H9 (cell line): ENCODE measurements around the gene ACER1. TPM values are rescaled to one million over a fixed set of nuclear protein-coding genes. Genes with fewer than 3 reads are reported as not detected.
A peak's percentile ranks its signal among the peaks of the same experiment; 100 is the strongest.

ENCODE experiments used
- DNase-seq: peaks from one replicate; pipeline ENCODE4 v3.0.0-alpha.2; 2017
- H2AFZ ChIP-seq: one replicate; pipeline ENCODE4 v1.6.1; 2013; ENCODE audit warnings: mild to moderate bottlenecking, low read length, control low read depth, moderate library complexity
- H2AK5ac ChIP-seq: 2 replicates; pipeline ENCODE4 v1.6.1; 2013; ENCODE audit warnings: low read length, control low read depth, mixed read lengths; ENCODE audit not compliant: insufficient read length
- H2BK120ac ChIP-seq: one replicate; pipeline ENCODE4 v1.6.1; 2013; ENCODE audit warnings: low read depth, mild to moderate bottlenecking, low read length, control low read depth, inconsistent platforms; ENCODE audit not compliant: poor library complexity, severe bottlenecking
- H2BK12ac ChIP-seq: 2 replicates; pipeline ENCODE4 v1.6.1; 2013; ENCODE audit warnings: low read length, control low read depth, mixed read lengths, low read depth; ENCODE audit not compliant: insufficient read length
- H2BK15ac ChIP-seq: 2 replicates; pipeline ENCODE4 v1.6.1; 2013; ENCODE audit warnings: low read depth, low read length, control low read depth
- H2BK20ac ChIP-seq: one replicate; pipeline ENCODE4 v1.6.1; 2013; ENCODE audit warnings: low read depth, mild to moderate bottlenecking, low read length, control low read depth, inconsistent platforms; ENCODE audit not compliant: poor library complexity, severe bottlenecking
- H2BK5ac ChIP-seq: 2 replicates; pipeline ENCODE4 v1.6.1; 2013; ENCODE audit warnings: low read length, control low read depth, mixed read lengths; ENCODE audit not compliant: insufficient read length
- H3K14ac ChIP-seq: 2 replicates; pipeline ENCODE4 v1.6.1; 2013; ENCODE audit warnings: low read length, control low read depth; ENCODE audit not compliant: insufficient read depth
- H3K18ac ChIP-seq: 2 replicates; pipeline ENCODE4 v1.6.1; 2013; ENCODE audit warnings: low read depth, mild to moderate bottlenecking, mixed read lengths, low read length, control low read depth; ENCODE audit not compliant: insufficient read length
- H3K23ac ChIP-seq: 2 replicates; pipeline ENCODE4 v1.6.1; 2013; ENCODE audit warnings: low read length, control low read depth, mixed read lengths, low read depth; ENCODE audit not compliant: insufficient read length
- H3K23me2 ChIP-seq: 2 replicates; pipeline ENCODE4 v1.6.1; 2013; ENCODE audit warnings: low read depth, mild to moderate bottlenecking, mixed read lengths, low read length, control low read depth; ENCODE audit not compliant: insufficient read length, poor library complexity, severe bottlenecking
- H3K27ac ChIP-seq: 2 replicates; pipeline ENCODE4 v1.5.1; 2013; ENCODE audit warnings: low read length, control low read depth, mixed read lengths, low read depth; ENCODE audit not compliant: insufficient read length
- H3K27me3 ChIP-seq: 2 replicates; pipeline ENCODE4 v1.6.1; 2013; ENCODE audit warnings: low read length, control low read depth, inconsistent platforms; ENCODE audit not compliant: insufficient read depth
- H3K4ac ChIP-seq: 2 replicates; pipeline ENCODE4 v1.6.1; 2013; ENCODE audit warnings: low read depth, mild to moderate bottlenecking, control low read depth, inconsistent platforms, low read length, moderate library complexity
- H3K4me1 ChIP-seq: 2 replicates; pipeline ENCODE4 v1.6.1; 2013; ENCODE audit warnings: low read length, control low read depth, inconsistent platforms; ENCODE audit not compliant: insufficient read depth
- H3K4me2 ChIP-seq: 2 replicates; pipeline ENCODE4 v1.6.1; 2013; ENCODE audit warnings: low read length, control low read depth, mixed read lengths; ENCODE audit not compliant: insufficient read length, insufficient read depth
- H3K56ac ChIP-seq: 2 replicates; pipeline ENCODE4 v1.6.1; 2013; ENCODE audit warnings: low read depth, mild to moderate bottlenecking, mixed read lengths, low read length, control low read depth; ENCODE audit not compliant: insufficient read length
- H3K79me1 ChIP-seq: 2 replicates; pipeline ENCODE4 v1.6.1; 2013; ENCODE audit warnings: low read depth, mild to moderate bottlenecking, moderate library complexity, low read length, control low read depth, inconsistent platforms; ENCODE audit not compliant: insufficient read depth, poor library complexity, severe bottlenecking
- H3K79me2 ChIP-seq: 2 replicates; pipeline ENCODE4 v1.6.1; 2013; ENCODE audit warnings: low read length, control low read depth, inconsistent platforms; ENCODE audit not compliant: insufficient read depth
- H3K9ac ChIP-seq: 2 replicates; pipeline ENCODE4 v1.6.1; 2013; ENCODE audit warnings: low read length, control low read depth, mixed read lengths; ENCODE audit not compliant: insufficient read length; ENCODE audit errors: extremely low read depth
- H3K9me3 ChIP-seq: one replicate; pipeline ENCODE4 v1.6.1; 2013; ENCODE audit warnings: low read depth, low read length, inconsistent platforms; ENCODE audit not compliant: control insufficient read depth
- H3T11ph ChIP-seq: one replicate; pipeline ENCODE4 v1.6.1; 2013; ENCODE audit warnings: mild to moderate bottlenecking, low read length, control low read depth, inconsistent platforms
- H4K20me1 ChIP-seq: one replicate; pipeline ENCODE4 v1.6.1; 2013; ENCODE audit not compliant: control insufficient read depth, insufficient read length, insufficient read depth
- H4K5ac ChIP-seq: 2 replicates; pipeline ENCODE4 v1.6.1; 2013; ENCODE audit warnings: low read depth, mild to moderate bottlenecking, mixed read lengths, low read length, control low read depth; ENCODE audit not compliant: insufficient read length
- H4K8ac ChIP-seq: replicated peaks from 2 replicates; pipeline ENCODE4 v1.6.1; 2013; ENCODE audit warnings: low read length, control low read depth, mixed read lengths, low read depth; ENCODE audit not compliant: insufficient read length
- H4K91ac ChIP-seq: 2 replicates; pipeline ENCODE4 v1.6.1; 2013; ENCODE audit warnings: low read depth, mild to moderate bottlenecking, moderate library complexity, mixed read lengths, low read length, control low read depth; ENCODE audit not compliant: insufficient read length
- H3K27ac Mint-ChIP-seq, 3 experiments: 2 replicates in 2 of 3; 3 replicates in 1 of 3; pipeline ENCODE4 v1.8.0; 2020 to 2021; ENCODE audit warnings: mixed read lengths in 3 of 3, mild to moderate bottlenecking in 1 of 3, moderate library complexity in 1 of 3
- H3K27me3 Mint-ChIP-seq: 2 replicates; pipeline ENCODE4 v1.8.0; 2021; ENCODE audit warnings: low read depth, mild to moderate bottlenecking, moderate library complexity, mixed read lengths
- H3K36me3 Mint-ChIP-seq, 3 experiments: 2 replicates in 2 of 3; 3 replicates in 1 of 3; pipeline ENCODE4 v1.8.0; 2020 to 2021; ENCODE audit warnings: low read depth in 3 of 3, mixed read lengths in 3 of 3; ENCODE audit not compliant: insufficient read depth in 1 of 3
- H3K4me1 Mint-ChIP-seq, 2 experiments: 2 replicates each; pipeline ENCODE4 v1.8.0; 2020; ENCODE audit warnings: mixed read lengths in 2 of 2
- H3K4me3 Mint-ChIP-seq, 2 experiments: 2 replicates in 1 of 2; 3 replicates in 1 of 2; pipeline ENCODE4 v1.8.0; 2020 to 2021; ENCODE audit warnings: mild to moderate bottlenecking in 2 of 2, mixed read lengths in 2 of 2, moderate library complexity in 1 of 2
- H3K9me3 Mint-ChIP-seq, 2 experiments: 2 replicates in 1 of 2; 3 replicates in 1 of 2; pipeline ENCODE4 v1.8.0; 2020; ENCODE audit warnings: mild to moderate bottlenecking in 2 of 2, mixed read lengths in 2 of 2, moderate library complexity in 1 of 2
- WGBS: extraction: QIAGEN DNeasy Blood & Tissue Kit; methylation state at CpG from one replicate; pipeline ENCODE4 v1.1.7; 2013; ENCODE audit warnings: missing lambda C conversion rate, low lambda C conversion rate, mixed read lengths; ENCODE audit not compliant: insufficient read length; ENCODE audit errors: extremely low coverage; 5-methylcytosine and 5-hydroxymethylcytosine counted together
- total RNA-seq: library from RNA; stranded (reverse); gene quantifications from 2 replicates; pipeline ENCODE4 v1.2.1, GENCODE V29; 2021
- TF ChIP-seq, protein P1 (sequence below): fragments of 200-600 bp; sonication (generic); conservative IDR thresholded peaks from 3 replicates; pipeline ENCODE4 v1.8.0; 2021; ENCODE audit warnings: antibody characterized with exemption, mild to moderate bottlenecking

The ACER1 gene
- total RNA-seq, 1 experiment from 2014 or later = not detected

DNA sequence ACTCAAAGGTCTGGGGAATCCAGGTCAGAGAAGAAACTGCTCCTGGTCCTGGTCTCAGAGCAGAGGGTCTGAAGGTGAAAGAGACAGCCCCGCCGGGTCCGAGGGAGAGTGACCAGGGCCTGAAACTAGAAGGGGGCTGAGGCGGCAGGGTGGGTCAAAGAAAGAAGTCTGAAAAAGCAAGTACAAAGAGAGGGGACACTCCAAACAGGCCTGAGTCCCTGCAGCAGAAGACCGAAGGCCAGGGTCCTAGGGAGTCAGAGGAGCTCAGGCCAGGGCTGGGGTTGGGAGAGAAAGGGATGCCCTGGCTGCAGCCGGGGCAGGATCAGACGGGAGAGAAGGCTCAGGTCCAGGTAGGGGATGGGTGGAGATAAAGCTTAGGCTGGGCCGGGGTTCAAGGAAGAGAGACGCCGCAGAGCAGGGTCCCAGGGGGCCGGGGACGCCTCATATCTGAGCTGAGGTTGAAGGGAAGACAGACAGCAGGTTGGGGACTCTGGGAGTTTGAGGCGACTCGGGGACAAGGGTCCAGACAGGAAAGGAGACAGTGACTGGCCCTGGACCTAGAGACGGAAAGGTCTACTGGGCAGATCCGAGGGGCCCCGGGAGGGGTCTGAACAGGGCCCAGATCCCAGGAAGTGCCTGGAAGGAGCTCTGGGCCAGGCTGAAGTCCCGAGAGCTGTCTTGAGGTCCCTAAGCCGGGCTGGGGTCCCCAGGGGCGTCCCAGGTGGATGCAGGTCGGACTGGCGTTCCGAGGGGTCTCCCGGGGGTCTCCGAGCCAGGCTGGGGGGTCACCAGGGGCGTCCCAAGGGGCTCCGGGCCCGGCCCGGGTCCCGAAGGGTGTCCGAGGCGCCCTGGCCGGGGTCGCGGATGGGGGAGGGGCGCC lies 54.4 kb downstream of the ACER1 start:
- H3K14ac ChIP-seq = peak overlapping the region; percentile 56
- no peak overlapping the region for H4K5ac ChIP-seq
- Mint-ChIP-seq H3K9me3 (peaks cover 12 to 15% of the 10 kb centered on the region in 2 experiments; a peak in 3 of 5 replicates), H3K4me1 (peaks cover 39 to 49% of the 10 kb centered on the region in 2 experiments), H3K36me3 (peaks cover 3 to 19% (median 9%) of the 10 kb centered on the region in 3 experiments; a peak in 6 of 7 replicates), H3K4me3 (peak overlapping the region; percentile 91 to 92), H3K27ac (peak overlapping the region; percentile 0 to 95 (median 91); a peak in 5 of 7 replicates), H3K27me3 (peaks cover 21% of the 10 kb centered on the region)
- TF ChIP-seq, protein P1, sequence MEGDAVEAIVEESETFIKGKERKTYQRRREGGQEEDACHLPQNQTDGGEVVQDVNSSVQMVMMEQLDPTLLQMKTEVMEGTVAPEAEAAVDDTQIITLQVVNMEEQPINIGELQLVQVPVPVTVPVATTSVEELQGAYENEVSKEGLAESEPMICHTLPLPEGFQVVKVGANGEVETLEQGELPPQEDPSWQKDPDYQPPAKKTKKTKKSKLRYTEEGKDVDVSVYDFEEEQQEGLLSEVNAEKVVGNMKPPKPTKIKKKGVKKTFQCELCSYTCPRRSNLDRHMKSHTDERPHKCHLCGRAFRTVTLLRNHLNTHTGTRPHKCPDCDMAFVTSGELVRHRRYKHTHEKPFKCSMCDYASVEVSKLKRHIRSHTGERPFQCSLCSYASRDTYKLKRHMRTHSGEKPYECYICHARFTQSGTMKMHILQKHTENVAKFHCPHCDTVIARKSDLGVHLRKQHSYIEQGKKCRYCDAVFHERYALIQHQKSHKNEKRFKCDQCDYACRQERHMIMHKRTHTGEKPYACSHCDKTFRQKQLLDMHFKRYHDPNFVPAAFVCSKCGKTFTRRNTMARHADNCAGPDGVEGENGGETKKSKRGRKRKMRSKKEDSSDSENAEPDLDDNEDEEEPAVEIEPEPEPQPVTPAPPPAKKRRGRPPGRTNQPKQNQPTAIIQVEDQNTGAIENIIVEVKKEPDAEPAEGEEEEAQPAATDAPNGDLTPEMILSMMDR = no peak
- peaks cover 7% of the 10 kb centered on the region for H3K23me2 ChIP-seq
- DNase-seq = no peak
- no peak overlapping the region for H2BK5ac ChIP-seq
- no peak overlapping the region for H2AFZ ChIP-seq
- no peak overlapping the region for H2BK120ac ChIP-seq
- H3K9me3 ChIP-seq = no peaks in the 10 kb centered on the region
- H3T11ph ChIP-seq = no peak overlapping the region
- H3K23ac ChIP-seq = no peak overlapping the region
- WGBS = no CpG with 5 or more reads among the region's 36 CpGs
- H2AK5ac ChIP-seq = no peak overlapping the region
- no peak overlapping the region for H3K56ac ChIP-seq
- H4K91ac ChIP-seq = no peak overlapping the region
- no peaks in the 10 kb centered on the region for H4K20me1 ChIP-seq
- H3K9ac ChIP-seq = peak overlapping the region; percentile 61
- no peak overlapping the region for H4K8ac ChIP-seq
- peaks cover 43% of the 10 kb centered on the region; the same call in 1 of the 2 replicates for H3K79me2 ChIP-seq
- peaks cover 20% of the 10 kb centered on the region for H3K79me1 ChIP-seq
- H2BK12ac ChIP-seq = no peak overlapping the region
- H3K27ac ChIP-seq = no peak overlapping the region
- H3K4ac ChIP-seq = no peak overlapping the region
- peaks cover 7% of the 10 kb centered on the region; the same call in 1 of the 2 replicates for H3K4me1 ChIP-seq
- no peak overlapping the region for H2BK20ac ChIP-seq
- H3K4me2 ChIP-seq = peak overlapping the region; percentile 92
- no peak overlapping the region for H3K18ac ChIP-seq
- H3K27me3 ChIP-seq = no peaks in the 10 kb centered on the region
- no peak overlapping the region for H2BK15ac ChIP-seq
